ENCODE data around the gene ANXA5.
"Not testable (repeated sequence)": the region's sequence is repeated elsewhere in the genome, so short reads cannot be mapped to it uniquely, and the experiment has no call there.

Gene ANXA5

GRCh38 chr4:121676345-121677075 lies 20.3 kb downstream of the ANXA5 start:
- no peak for DNase-seq

- peak; percentile 9 for DNase-seq
Observed at GRCh38 chr4:121675715-121676114, 21.1 kb downstream of the ANXA5 start.

GRCh38 chr4:121674696-121675095 lies 22.1 kb downstream of the ANXA5 start:
- DNase-seq: no peak

- DNase-seq: no peak
Observed at GRCh38 chr4:121674191-121674590, 22.6 kb downstream of the ANXA5 start.

DNA sequence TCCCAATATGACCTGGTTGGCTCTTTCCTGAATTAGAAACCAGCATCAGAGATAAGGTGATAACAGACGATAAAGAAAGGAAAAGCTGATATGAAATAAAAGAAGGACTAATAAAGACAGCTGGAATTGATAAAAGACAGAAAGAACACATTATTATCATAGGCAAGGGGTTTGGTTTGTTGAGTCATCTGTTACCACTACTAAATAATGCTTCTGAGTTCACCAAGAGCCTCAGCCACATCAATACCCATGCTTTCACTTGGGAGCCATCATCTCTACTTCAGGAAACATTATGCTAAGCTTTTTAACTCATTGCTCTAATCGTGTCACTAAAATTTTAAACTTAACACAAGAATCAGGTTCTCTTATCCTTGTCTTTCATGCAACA lies 27.6 kb downstream of the ANXA5 start:
- no peak for DNase-seq

DNA sequence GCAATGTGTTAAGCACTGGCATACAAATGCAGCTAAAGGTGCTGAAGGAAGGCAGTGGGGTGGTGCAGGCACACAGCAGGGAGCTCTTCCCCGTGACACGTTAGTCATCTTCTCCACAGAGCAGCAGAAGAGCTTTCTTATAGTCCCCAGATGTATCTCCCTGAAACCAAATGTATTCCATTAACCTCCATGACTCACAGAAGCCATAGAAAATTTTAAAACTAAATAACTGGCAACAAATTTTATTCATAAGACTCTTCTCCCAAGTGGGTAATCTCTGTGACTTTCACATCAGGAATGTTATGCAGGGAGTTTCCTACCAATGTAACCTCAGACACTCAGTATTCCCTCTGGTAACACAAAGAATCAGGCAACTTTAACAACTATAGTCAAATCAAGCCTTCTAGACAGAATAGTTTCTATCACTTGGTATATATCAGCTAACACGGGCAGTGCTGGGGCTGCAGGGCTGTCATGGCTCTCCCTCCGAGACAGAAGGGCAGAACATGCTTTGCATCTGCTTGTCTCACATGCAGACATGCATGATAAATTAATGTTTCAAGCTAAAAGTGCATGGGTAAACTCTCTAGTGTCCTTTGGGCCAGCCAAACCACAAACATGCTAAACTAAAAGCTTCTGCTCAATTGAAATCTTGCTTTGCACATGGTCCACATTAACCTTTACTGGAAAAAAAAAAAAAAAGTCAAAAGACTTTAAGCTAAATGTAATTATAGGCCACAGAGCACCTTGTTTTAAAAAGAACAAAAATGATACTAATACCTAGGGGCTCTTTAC lies 28.2 kb downstream of the ANXA5 start:
- DNase-seq: peak; percentile 87

DNA sequence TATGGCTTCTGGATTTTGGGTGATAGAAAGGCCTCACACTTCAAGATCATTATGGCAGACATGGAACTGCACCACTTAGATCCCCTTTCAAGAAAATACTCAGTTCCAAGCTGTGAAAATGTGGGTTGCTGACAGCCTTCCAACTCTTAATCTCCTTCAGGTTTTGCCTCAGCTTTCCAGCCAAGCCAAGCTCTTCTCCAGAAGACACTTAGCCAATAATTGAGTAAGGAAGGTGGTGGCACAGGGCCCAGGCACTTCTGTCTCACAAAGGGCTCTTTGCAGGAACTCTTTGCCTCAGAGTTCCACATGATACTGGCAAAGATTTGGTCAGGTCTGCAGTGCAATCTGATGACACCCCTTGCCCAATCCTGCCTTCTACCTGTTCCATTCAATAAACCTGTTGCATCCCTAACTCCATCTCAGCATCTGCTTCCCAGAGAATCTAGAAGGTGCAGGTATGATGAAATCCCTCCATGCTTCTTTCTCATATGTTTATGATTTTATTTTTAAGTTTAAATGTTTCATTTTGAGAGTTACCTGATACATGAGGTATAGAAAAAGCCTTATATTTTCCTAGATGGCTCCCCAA lies 30.6 kb downstream of the ANXA5 start:
- DNase-seq: no peak

GRCh38 chr4:121665371-121665770 lies 31.4 kb downstream of the ANXA5 start:
- DNase-seq: no peak

GRCh38 chr4:121662225-121662624 lies 34.6 kb downstream of the ANXA5 start:
- no peak for DNase-seq

DNA sequence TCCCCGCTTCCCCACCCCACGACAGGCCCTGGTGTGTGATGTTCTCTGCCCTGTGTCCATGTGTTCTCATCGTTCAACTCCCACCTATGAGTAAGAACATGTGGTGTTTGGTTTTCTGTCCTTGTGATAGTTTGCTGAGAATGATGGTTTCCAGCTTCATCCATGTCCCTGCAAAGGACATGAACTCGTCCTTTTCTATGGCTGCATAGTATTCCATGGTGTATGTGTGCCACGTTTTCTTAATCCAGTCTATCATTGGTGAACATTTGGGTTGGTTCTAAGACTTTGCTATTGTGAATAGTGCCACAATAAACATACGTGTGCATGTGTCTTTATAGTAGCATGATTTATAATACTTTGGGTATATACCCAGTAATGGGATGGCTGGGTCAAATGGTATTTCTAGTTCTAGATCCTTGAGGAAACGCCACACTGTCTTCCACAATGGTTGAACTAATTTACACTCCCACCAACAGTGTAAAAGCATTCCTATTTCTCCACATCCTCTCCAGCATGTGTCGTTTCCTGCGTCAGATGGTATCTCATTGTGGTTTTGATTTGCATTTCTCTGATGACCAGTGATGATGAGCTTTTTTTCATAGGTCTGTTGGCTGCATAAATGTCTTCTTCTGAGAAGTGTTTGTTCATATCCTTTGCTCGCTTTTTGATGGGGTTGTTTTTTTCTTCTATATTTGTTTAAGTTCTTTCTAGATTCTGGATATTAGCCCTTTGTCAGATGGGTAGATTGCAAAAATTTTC lies 36.4 kb downstream of the ANXA5 start:
- not testable (repeated sequence) for DNase-seq

DNA sequence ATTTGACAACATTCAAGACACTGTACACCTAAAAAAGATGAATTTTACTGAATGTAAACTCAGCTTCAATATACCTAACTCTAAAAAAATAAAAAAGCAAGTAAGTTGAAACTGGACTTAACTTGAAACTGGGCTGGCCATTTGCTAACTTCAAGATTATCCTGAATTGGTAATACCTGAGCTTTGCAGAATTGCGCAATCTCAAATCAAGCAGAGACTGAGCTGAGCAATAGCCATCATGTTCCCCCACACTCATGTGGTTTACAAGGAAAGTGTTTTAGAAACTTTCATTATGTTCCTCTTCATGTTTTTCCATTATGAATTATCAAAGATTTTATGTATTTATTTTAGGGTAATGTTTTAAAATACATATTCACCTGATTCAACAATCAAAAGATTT lies 38.7 kb downstream of the ANXA5 start:
- DNase-seq: no peak

GRCh38 chr4:121656269-121656641 lies 40.5 kb downstream of the ANXA5 start:
- DNase-seq: peak; percentile 35

DNA sequence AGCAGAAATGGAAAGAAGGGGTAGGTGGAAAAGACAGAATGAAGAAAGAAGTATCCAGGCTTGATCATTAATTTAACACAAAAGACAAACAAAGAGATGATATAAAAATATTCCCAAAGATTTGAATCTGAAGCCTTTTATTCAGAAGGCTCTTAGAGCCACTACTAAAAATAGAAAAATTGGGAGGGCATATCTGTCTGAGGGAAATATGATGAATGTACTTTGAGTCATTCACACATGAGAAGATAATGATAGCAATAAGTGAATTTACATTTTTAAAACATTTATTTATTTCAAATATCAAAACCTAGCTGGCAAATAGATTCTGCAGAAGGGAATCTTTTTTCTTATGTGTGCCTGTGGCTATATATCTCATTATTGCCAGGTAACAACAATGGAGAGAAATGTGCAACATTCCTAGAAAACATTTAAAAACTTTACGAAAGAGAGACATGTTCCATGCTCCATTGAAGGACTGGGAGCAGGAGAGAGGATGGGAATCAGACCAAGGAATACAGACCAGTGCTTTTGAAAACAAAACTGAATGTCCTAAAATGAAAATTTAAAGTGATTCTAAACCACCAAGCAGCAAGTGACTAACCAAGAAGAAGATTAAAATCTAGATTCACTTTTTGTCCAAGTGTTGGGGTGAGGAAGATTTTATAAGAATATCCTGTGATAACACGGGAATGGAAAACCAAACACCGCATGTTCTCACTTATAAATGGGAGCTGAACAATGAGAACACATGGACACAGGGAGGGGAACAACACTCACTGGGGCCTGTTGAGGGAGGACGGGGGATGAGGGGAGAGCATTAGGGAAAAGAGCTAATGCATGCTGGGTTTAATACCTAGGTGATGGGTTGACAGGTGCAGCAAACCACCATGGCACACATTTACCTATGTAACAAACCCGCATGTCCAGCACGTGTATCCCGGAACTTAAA lies 41.2 kb downstream of the ANXA5 start:
- DNase-seq: no peak

DNA sequence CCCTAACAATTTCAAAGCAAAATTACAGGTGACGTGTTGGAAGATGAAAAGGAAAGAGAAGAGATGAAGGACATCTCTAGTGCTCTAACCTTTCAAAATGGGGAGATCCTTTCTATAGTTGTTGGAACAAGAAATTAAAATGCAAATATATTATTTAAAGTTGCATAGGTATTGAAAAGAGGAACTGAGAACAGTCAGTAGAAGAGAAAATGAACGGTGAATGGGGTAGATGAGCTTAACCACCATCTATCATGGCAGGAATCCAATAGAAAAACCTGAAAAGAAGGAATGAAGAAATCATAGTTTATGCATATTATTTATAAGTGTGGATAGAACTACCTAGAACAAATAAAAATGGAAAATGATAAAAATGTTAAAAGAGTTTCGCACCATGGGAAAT lies 42.0 kb downstream of the ANXA5 start:
- DNase-seq: no peak

- DNase-seq: no peak
Observed at GRCh38 chr4:121653986-121654385, 42.8 kb downstream of the ANXA5 start.

DNA sequence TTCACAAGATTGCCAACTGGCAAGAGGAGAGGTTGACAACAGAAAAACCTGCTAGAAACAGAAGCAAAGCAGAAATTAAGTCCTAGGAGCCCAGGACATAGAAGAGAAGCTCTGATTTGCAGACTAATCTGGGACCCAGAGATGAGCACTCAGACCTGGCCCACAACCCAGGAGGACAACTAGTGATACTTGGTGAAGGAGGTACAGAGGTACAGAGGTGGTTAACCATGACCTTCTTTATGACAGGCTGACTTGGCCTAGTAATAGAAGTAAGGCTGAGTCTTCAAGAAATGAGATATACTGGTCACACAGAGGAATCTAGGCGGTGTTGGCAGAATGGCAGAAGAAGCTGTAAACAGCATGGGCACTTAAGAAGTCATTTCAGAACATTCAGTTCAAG lies 43.6 kb downstream of the ANXA5 start:
- DNase-seq: no peak

- no peak for DNase-seq
Observed at GRCh38 chr4:121651597-121651996, 45.2 kb downstream of the ANXA5 start.

DNA sequence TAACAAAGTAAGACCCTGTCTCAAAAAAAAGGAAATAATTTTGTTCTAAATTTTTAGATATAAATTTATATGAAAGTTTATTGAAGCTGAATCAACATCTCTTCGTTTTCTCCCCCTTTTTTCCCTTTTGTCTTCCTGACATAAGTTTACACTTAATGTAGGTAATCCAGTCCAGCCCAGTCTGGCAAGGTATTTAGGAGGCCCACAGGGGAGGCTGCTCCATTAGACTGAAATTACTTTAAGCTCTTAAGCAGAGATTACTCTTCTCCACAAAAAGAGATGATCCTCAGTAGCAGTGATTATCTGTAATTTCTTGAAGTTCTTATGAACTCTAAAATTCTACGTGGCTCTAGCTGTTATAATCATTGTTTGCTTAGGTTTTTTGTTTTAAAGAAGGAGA lies 46.0 kb downstream of the ANXA5 start:
- no peak for DNase-seq

DNA sequence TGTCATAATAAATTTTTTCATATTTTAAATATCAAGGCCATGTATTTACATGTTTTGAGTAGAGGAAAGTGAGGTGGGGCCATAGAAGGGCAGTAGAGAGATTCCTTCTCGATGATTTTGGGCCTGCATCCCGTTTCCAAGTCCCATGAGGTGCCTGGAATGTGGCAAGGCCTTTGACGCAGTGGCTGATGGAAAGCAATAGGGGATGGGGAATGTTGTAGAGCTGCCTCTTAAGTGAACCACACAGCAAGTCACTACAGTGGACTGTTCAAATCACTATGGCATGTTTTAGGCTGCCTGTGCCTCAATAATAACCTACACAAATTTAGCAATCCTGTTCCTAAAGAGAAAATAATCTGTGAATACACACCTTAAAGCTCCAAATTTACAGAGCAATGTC lies 48.3 kb downstream of the ANXA5 start:
- no peak for DNase-seq

DNA sequence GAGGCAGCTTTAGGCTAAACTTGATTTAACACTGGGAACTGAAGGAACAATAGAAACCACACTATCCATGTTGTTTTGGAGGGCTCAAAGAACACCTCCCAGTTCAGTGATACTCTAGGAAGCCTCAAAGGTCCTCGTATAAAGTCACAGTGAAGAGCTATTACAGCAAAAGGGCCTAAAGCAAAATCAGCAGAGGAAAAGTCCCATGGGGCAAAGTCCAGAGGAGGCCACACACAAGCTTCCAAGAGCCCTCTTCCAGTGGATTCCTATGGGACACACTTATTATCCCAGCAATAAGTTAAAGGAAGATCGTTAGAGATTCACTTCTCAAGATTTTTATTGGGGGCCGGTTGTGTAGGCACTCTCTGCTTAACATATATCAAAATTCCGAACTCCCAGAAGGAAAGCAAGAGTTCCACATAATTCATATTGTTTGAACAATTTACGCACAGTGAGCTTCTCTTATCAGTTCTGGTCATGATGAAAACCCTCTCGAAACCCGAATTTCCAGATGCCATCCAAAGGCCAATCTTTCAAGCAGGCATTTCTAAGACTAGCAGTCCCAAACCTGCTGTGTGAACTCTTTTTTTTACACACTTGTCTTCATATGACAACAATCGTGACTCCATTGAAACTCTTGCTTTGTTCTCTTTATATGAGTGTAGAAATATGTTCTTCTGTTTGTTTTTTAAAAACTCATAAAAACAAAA lies 53.7 kb downstream of the ANXA5 start:
- no peak for DNase-seq

- no peak for DNase-seq
Observed at GRCh38 chr4:121642292-121642691, 54.5 kb downstream of the ANXA5 start.

GRCh38 chr4:121633653-121634052 lies 63.1 kb downstream of the ANXA5 start:
- no peak for DNase-seq

Measured in NCI-H226 (cell line).